T-helper 1 cell treated with Interleukin-12 subunit alpha and Interleukin-12 subunit beta and Interleukin-4 antibody, amounts not matched to agents 30 ng/mL and 1 ng/mL, for 36 hours (primary cell): ENCODE results near the gene ARL5C. TPM values are rescaled to one million over a fixed set of nuclear protein-coding genes. Genes with fewer than 3 reads are reported as not detected.

Experiments
- intact Hi-C: fragments of 100-400 bp; cut with micrococcal nuclease; formaldehyde crosslinking; loops from one replicate; pipeline ENCODE4 v1.15.1; 2024
- total RNA-seq: library from RNA; stranded (reverse); gene quantifications from 2 replicates; pipeline ENCODE4 v1.2.3, GENCODE V29; 2022

ARL5C gene
- total RNA-seq, 1 donor from 2014 or later, result not detected

DNA sequence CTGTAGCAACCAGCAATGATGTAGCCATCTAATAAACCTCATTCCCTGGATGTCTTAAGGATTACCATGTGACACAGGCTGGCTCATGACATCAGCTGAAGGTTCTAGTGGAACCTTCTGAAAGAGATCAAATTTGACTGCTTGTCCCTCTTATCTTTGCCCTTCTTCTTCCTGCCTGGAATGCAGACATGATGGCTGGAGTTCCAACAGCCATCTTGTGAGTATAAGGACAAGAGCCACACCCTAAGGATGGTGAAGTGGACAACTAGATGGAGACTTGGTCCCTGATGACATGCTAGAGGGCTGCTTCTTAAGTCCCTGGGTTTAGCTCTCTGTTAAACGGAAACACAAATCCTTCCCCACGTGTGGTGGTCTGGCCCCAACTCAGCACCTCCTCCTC lies 52.1 kb downstream of the ARL5C start:
- intact Hi-C loops, result no loop called here

DNA sequence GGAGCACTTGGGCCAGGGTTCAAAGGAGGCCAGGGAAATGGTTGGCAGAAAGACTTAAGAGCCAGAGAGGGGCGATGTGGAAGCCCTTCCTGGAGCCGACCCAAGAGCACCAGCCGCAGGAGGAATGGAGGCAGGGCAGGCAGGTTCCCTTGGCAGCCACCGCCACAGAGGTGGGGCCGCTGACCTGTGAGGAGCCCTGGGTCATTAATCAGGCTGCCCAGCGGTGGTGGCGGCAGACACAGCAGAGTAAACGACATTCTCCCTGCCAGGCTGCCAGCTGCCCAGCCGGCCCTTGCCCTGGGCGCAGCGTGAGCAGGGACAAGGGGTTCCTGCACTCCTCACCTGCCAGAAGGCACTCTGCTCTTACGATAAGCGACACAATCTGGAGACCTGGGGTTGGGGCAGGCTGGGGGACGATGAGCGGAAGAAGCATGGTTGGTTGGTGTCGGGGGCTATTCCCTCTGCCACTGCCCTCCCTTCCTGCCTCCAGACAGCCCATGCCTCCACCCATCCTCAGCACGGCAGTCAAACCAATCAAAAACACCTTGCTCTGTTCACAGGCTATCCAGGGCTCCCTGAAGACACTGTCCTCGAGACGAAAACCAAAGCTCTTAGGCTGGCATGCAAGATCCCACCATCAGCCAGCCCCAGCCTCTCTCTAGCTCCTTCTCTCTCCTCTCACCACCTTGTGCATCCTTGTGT lies 55.4 kb downstream of the ARL5C start:
- intact Hi-C loops, result no loop called here

DNA sequence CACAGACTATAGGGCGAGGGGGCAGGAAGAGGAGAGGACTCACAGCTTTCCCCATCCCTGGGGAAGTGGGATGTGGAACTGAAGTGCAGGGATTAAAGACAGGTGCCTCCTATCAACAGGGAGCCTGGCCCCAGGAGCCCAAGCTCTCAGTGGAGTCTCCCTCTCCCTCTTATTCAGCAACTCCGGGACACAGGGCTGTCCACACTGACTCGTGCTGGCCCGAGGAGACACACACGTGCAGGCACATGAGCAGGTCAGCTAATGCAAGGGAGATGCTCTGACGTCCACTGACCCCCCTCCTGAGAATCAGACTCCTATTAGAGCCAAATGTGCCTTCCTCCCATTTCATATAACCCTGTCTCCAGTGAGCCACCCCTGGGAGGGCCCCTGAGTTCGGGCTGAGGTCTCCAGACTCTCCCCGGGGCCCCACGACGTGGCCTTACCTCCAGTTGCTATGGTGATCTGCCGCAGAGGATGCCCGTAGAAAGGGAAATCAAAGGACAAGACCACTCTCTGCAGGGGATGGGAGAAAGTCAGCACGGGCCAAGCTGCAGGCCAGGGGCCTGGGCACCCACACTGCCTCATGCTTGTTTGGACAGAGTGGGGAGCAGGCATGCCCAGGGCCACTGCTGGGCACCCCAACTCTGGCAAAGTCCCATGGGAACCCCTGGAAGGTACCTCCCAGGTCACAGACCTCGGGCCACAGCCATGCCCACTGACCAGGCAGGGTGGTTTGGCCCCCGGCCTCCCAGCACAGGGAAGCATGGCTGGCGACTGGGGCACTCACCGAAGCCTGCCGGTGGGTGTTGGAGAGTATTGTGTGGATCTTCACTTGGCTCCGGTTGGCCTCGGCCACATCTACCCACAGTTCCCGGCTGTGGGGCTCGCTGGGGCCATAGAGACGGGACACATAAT lies 57.2 kb downstream of the ARL5C start:
- intact Hi-C loops, result no loop called here

- intact Hi-C loops, result no loop called here
Observed at GRCh38 chr17:39107973-39108372, 58.0 kb downstream of the ARL5C start.

- intact Hi-C loops, result no loop called here
Observed at GRCh38 chr17:39107155-39107554, 58.8 kb downstream of the ARL5C start.

Other genes with a start within 250 kb of the ARL5C start
- gene FBXO47, start 198.8 kb downstream of the ARL5C start, total RNA-seq, result not detected in 2 replicates
- gene PLXDC1, start 14.5 kb downstream of the ARL5C start, total RNA-seq, result 1.4 and 1.9 TPM in 2 replicates
- gene CACNB1, start 31.5 kb upstream of the ARL5C start, total RNA-seq, result 22.5 and 25.7 TPM in 2 replicates
- 1,679 and 1,689 TPM in 2 replicates for gene RPL19, start 34.1 kb upstream of the ARL5C start, total RNA-seq
- gene STAC2, start 59.8 kb upstream of the ARL5C start, total RNA-seq, result not detected in 2 replicates
- 15.7 and 16.7 TPM in 2 replicates for gene FBXL20, start 235.5 kb upstream of the ARL5C start, total RNA-seq